Measurements from ENCODE around the gene HCST.
A peak's percentile ranks its signal among the peaks of the same experiment; 100 is the strongest.
"Not testable (repeated sequence)": the region's sequence is repeated elsewhere in the genome, so short reads cannot be mapped to it uniquely, and the experiment has no call there.

HCST gene, protein sequence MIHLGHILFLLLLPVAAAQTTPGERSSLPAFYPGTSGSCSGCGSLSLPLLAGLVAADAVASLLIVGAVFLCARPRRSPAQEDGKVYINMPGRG

DNA sequence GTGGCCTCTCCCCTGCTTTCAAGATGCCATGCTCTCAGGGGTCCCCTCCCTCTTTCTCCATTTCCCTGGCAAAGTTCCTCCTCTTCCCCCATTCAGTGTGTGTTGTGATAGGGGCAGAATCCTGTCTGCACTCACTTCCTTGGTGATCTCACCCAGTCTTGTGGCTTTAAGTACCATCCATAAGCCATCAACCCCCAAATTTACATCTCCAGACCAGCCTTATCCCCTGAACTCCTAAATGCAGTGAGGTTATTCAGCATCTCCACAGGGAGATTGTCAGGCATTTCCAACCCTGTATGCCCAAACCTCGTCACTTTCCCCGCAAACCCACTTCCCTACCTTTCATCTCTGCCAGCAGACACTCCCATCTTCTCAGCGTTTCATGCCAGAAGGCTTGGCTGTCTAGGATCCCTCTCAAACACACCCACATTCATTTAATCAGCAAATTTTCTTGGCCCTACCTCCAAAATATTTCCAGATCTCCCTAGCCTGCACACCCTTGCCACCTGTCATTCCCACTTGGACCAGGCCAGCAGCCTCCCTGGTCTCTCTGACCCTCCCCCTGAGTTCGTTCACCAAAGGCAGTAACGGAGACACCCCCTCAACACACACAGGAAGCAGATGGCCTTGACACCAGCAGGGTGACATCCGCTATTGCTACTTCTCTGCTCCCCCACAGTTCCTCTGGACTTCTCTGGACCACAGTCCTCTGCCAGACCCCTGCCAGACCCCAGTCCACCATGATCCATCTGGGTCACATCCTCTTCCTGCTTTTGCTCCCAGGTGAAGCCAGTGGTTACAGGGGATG, at the start of gene HCST:
HCST (plus strand) TSS at position 676 of the 808 bp plus-strand sequence; CDS start at position 741, 65 bp downstream.
- no peak for DNase-seq (ENCODE audit: low read depth)

DNA sequence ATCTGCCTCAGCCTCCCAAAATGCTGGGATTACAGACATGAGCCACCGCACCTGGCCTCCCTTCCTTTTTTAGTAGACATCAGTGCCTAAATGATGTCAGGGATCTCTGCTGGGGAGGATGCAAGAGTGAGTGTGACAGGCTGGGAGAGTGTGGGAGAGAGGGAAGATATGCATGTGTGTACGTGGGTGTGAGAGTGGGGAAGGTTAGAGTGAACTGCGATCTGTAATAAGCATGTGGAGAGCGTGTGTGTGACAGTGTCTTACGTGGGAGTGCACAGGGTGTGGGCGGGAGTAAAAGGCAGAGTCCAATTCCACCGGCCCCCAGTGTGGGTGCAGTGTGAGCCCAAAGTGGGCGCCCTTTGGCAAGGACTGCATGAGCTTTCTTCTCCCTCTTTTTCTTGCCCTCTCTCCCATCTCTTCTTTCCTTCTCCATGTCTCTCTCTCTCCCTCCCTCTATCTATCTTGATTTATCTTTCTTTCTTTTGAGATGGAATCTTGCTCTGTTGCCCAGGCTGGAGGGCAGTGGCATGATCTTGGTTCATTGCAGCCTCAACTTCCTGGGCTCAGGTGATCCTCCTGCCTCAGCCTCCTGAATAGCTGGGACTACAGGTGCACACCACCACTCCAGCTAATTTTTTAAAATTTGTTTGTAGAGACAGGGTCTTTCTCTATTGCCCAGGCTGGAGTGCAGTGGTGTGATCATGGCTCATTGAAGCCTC, 49.1 kb upstream of the HCST start:
- no peak for DNase-seq (ENCODE audit: low read depth)

DNA sequence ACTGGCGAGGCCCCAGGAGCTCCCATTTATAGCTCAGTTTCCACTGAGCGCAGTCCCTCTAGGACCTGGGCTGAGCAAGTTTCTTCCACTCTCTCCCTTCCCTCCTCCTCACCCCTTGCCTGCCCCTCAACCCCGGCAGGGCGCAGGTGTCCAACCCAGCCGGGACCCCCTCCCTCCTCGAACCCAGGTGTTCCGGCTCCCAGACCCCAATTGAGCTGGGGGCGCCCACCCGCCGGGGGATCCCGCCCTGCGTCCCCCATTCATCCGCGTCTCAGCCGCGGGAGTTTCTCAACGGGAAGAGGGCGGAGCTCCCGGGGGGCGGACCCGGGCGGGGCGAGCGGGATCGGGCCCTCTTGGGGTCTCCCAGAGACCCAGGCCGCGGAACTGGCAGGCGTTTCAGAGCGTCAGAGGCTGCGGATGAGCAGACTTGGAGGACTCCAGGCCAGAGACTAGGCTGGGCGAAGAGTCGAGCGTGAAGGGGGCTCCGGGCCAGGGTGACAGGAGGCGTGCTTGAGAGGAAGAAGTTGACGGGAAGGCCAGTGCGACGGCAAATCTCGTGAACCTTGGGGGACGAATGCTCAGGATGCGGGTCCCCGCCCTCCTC, 45.7 kb upstream of the HCST start, which contains the start of gene KIRREL2:
KIRREL2 (plus strand) TSS at position 366 of the 604 bp plus-strand sequence; CDS start at position 575, 209 bp downstream.
- no peak for DNase-seq (ENCODE audit: low read depth)

DNA sequence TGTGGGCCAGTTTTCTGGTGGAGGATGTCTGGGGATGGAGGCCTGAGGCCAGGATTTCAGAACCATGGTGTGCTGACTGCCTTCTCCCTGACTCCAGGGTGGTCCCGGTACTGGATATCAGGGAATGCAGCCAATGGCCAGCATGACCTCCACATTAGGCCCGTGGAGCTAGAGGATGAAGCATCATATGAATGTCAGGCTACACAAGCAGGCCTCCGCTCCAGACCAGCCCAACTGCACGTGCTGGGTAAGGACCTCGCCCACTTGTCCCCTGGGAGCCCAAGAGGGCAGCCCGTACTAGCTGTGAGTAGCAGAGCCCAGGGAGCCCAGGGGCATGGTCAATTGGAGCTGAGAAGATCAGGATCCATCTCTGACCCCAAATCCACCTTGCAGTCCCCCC, 44.0 kb upstream of the HCST start:
- DNase-seq (ENCODE audit: low read depth) = no peak

DNA sequence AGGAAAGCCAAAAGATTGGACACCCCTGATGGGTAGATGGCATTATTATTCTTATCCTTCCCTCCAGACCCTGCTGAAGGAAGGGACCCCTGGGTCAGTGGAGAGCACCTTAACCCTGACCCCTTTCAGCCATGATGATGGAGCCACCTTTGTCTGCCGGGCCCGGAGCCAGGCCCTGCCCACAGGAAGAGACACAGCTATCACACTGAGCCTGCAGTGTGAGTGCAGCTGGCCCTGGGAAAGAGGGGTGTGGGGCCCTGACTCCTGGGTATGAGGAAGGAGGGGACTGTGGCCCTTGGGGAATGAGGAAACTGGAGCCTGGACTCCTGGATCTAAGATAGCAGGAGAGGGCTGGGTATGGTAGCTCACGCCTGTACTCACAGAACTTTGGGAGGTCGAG, 42.9 kb upstream of the HCST start:
- DNase-seq (ENCODE audit: low read depth) = no peak

DNA sequence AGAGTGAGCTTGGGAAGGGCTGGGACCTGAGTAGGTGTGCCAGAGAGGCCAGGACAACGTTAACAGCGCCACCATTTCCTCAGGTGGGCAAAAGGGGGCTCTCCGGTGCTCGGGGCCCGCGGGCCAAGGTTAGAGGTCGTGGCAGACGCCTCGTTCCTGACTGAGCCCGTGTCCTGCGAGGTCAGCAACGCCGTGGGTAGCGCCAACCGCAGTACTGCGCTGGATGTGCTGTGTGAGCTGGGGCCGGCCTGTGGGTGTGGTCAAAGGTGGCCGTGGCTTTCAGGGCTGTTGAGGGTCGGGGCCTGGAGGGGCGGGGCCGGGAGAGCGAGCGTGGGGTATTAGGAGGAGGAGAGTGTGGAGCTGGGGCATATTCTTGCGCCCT, 41.9 kb upstream of the HCST start:
- DNase-seq (ENCODE audit: low read depth) = no peak

DNA sequence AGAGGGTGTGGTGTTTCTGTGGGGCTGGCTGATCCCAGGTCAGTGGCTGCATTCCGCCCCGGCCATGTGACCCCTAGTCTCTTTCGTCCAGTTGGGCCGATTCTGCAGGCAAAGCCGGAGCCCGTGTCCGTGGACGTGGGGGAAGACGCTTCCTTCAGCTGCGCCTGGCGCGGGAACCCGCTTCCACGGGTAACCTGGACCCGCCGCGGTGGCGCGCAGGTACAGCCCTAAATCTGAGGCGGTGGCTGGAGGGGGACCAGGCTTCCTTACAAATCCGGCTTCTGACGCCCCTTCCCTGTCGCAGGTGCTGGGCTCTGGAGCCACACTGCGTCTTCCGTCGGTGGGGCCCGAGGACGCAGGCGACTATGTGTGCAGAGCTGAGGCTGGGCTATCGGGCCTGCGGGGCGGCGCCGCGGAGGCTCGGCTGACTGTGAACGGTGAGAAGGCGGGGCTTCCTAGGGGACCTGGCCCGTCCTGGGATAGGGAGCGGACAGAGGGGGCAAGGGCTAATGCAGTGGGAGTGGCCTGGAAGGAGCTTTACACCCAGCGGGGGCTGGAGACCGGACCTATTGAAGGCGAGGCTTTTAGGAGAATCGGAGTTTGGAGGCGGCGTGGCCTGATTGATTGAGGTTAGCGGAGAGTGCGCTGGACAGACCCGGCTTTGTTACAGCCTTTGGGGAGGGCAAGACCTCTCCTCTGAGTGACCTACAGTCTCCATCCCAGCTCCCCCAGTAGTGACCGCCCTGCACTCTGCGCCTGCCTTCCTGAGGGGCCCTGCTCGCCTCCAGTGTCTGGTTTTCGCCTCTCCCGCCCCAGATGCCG, 41.3 kb upstream of the HCST start:
- no peak for DNase-seq (ENCODE audit: low read depth)

DNA sequence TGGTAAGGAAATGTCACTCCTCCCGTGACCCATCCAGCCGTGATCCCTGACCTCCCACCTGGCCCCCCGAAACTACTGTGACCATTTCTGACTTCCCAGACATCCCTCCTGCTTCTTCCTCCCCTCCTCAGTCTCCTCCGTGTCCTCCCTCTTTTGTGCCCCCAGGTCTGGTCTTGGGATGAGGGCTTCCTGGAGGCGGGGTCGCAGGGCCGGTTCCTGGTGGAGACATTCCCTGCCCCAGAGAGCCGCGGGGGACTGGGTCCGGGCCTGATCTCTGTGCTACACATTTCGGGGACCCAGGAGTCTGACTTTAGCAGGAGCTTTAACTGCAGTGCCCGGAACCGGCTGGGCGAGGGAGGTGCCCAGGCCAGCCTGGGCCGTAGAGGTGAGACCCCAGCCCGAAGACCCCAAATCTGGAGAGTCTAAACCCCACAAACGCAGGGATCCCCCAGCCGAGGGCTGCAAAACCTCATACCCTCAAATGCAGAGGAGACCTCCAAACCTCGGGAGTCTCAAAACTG, 40.6 kb upstream of the HCST start:
- DNase-seq (ENCODE audit: low read depth) = no peak

DNA sequence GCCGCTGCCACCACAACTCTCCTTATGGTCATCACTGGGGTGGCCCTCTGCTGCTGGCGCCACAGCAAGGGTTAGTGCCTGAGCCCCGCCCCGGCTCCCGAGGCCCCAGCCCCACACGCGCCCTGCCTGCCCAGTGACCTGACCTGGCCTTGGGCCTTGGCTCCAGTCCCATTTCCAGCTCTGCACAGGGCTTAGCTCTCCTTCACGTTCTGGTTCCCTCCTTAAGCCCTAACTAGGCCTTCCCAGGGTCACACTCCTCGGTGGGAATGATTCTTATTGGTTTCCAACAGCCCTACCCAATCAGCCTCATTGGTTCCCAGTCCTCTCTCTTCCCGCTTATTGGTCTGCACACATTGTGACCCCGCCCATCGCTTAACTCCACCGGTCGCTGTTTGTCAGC, 39.8 kb upstream of the HCST start:
- DNase-seq (ENCODE audit: low read depth) = no peak

DNA sequence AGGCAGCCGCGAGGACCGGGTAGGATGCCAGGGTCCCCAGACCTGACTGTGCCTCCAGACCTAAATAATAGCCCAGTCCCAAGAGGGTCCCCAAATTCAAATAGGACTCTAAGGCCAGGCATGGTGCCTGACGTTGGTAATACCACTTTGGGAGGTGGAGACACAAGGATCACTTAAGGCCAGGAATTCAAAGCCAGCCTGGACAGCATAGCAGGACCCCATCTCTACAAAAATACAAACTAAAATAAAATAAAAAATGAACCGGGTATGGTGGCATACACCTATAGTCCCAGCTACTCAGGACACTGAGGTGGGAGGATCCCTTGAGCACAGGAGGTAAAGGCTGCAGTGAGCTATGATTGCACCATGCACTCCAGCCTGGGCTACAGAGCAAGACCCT, 39.3 kb upstream of the HCST start:
- no peak for DNase-seq (ENCODE audit: low read depth)

DNA sequence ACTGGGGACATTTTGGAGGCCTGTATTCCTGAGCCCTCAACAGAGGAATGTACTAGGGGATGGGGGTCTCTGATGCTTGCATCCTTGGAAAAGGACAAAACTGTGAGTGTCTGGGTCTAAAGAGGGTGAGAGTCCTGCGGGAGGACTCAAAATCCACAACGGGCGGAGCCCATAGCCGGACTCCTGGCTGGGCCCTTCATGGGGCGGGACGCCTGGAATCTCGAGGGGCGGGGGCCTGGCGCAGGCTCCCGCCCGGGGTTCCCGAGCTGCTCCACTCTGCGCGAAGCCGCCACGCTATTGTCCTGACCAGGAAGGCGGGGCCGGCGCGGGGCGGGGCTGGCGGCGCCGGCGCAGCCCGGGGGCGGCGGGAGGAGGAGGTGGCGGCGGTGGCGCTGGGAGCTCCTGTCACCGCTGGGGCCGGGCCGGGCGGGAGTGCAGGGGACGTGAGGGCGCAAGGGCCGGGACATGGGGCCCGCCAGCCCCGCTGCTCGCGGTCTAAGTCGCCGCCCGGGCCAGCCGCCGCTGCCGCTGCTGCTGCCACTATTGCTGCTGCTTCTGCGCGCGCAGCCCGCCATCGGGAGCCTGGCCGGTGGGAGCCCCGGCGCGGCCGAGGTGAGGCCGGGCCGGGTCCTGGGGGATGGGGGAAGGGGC, 34.0 kb upstream of the HCST start, which contains the start of gene APLP1:
APLP1 (plus strand) TSS at position 403 of the 651 bp plus-strand sequence; CDS start at position 466, 63 bp downstream.
- peak; percentile 67 for DNase-seq (ENCODE audit: low read depth)

DNA sequence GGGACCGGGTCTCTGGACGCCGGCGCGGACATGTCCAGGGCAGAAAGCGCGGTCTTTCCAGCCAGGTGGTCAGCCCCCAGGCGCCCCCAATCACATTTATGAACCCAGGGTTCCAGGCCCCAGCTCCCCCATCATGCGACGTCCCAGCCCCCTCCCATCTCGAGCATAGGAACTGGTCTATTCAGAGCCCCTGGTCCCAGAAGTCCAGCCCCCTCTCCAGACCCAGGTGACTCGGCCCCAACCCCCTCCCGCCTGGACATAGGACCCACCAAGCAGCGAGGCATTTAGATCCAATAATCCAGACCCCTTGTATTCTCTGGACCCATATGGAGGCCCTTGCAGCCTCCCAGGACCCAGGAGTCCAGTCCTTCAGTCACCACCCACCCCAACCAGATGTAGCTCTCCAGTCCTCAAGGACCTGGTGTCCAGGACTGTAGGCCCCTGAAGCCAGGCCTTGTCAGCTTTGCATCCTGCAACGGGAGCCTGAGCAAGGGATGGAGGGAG, 33.5 kb upstream of the HCST start:
- DNase-seq (ENCODE audit: low read depth) = no peak

DNA sequence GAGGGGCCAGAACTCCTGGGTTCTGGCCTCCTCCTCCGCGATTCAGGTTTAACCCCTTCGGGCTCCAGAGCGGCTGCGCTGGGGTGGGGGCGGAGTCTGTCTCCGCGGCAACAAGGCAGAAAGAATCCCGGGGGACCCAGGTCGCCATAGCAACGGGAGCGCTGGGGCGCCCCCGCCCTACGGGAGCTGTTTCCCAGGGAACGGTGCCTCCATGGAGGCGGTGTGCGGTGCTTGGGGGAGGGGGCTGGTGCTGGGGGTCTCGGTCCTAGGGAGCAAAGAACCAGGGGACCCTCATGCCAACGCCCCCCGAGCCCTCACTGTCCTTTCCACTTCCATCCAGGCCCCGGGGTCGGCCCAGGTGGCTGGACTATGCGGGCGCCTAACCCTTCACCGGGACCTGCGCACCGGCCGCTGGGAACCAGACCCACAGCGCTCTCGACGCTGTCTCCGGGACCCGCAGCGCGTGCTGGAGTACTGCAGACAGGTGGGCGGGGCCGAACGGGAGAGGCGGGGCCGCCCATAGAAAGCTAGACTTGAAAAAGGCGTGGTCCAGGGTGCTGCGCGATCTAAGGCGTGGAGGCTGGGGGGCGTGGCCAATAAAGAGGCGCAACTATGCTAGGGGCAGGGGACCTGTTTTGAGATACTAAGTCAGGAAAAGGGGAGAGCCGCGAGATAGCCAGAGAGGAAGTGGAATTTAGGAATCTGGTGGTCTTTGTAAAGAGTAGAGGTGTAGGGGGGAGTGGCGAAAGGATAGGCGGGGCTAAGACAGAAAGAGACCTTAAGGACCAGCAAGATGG, 32.8 kb upstream of the HCST start:
- peak; percentile 73 for DNase-seq (ENCODE audit: low read depth)

DNA sequence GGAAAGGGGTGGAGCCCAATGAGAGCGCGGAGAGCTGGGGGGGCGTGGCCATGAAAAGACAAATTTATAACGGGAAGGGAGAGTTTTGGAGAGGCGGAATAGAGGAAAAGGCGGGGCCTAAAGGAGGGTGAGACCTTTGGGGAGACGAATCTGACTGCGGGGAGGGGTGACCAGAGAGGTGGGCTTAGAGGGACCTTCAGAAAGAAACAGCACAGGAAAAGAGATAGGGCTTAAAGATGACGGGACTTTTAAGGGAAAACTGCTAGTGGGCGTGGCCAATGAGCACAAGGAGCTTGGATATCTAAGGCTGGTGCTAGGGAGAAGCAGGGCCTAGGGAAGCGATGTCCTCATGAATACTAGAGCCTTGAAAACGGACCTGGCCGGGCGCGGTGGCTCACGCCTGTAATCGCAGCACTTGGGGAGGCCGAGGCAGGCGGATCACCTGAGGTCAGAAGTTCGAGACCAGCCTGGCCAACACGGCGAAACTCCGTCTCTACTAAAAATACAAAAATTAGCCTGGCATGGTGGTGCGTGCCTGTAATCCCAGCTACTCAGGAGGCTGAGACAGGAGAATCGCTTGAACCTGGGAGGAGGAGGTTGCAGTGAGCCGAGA, 32.1 kb upstream of the HCST start:
- not testable (repeated sequence) for DNase-seq (ENCODE audit: low read depth)

DNA sequence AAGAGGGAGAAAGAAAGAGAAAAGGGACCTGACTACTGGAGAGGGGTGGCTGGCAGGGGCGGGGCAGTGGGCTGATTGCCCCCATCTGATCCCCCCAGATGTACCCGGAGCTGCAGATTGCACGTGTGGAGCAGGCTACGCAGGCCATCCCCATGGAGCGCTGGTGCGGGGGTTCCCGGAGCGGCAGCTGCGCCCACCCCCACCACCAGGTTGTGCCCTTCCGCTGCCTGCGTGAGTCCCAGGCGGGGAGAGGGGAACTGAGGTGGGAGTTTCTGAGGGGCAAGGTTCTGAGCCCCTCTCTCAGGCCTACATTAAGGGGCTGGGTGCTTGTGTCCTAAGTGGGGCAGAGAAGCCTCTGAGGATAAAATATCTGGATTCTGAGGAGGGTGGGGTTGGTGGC, 31.5 kb upstream of the HCST start:
- no peak for DNase-seq (ENCODE audit: low read depth)

DNA sequence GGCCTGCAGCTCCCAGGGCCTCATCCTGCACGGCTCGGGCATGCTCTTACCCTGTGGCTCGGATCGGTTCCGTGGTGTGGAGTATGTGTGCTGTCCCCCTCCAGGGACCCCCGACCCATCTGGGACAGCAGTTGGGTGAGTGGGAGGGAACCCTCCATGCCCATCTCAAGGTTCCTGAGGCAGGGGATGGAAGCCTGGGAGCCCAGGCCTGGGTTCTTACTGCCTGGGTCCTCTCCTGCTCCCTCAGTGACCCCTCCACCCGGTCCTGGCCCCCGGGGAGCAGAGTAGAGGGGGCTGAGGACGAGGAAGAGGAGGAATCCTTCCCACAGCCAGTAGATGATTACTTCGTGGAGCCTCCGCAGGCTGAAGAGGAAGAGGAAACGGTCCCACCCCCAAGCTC, 30.7 kb upstream of the HCST start:
- DNase-seq (ENCODE audit: low read depth) = no peak

DNA sequence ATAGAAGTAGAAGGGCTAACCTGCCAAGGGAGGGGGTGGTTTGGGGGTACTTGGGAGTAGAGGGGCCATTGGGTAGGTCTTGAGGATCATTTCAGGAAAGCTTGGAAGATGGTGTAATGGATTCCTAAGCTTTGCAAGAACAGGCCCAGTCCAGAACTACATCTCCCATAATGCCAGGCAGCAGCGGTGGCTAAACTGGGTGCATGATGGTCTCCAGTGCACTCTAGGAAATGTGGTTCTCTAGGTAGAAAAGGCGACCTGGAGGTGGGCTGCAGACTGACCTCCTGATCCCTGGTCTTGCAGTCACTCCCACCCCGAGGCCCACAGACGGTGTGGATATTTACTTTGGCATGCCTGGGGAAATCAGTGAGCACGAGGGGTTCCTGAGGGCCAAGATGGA, 30.1 kb upstream of the HCST start:
- no peak for DNase-seq (ENCODE audit: low read depth)

DNA sequence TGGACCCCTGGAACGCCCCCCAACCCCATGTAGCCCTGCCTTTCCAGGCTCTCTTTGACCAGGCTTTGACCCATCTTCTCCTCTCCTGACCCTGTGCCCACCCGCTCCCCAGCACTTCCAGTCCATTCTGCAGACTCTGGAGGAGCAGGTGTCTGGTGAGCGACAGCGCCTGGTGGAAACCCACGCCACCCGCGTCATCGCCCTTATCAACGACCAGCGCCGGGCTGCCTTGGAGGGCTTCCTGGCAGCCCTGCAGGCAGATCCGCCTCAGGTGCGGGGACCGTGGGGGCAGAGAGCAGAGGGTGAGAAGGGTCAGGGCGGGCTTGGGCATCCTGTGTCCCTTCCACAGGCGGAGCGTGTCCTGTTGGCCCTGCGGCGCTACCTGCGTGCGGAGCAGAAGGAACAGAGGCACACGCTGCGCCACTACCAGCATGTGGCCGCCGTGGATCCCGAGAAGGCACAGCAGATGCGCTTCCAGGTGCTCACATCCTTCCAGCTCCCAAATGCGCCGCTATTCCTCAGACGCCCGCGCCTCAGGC, 27.9 kb upstream of the HCST start:
- no peak for DNase-seq (ENCODE audit: low read depth)

DNA sequence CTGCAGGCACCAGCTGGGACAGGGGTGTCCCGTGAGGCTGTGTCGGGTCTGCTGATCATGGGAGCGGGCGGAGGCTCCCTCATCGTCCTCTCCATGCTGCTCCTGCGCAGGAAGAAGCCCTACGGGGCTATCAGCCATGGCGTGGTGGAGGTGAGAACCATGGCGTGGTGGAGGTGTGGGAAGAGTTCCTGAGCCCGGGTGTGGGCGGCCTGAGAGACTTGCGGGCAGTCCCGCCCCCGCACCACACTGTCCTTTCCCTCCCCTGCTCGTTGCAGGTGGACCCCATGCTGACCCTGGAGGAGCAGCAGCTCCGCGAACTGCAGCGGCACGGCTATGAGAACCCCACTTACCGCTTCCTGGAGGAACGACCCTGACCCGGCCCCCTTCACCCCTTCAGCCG, 23.3 kb upstream of the HCST start:
- no peak for DNase-seq (ENCODE audit: low read depth)
